Diencephalon (tissue), 1 donor: ENCODE measurements around the gene DCBLD1. TPM values are rescaled to one million over a fixed set of nuclear protein-coding genes. Genes with fewer than 3 reads are reported as not detected.

ENCODE experiments used
- small RNA-seq: library from RNA; depleted of rRNA; stranded (forward); fragments of <200 nt; gene quantifications from one replicate; pipeline ENCODE3, GENCODE V24; 2014
- total RNA-seq: library from RNA; depleted of rRNA; stranded (reverse); fragments of >200 nt; gene quantifications from one replicate; pipeline ENCODE4 v1.2.3, GENCODE V29; 2014

Gene DCBLD1
- total RNA-seq = 16.4 TPM

GRCh38 chr6:117482240-117483003 lies at the start of gene DCBLD1:
TSS of gene DCBLD1 (plus strand) at chr6:117482674. CDS start at chr6:117482782, 108 bp downstream.

Small RNAs within 50 kb of the gene (small RNA-seq; reads per million reads assigned to genes)
- gene RNU6-253P = not detected

Other genes starting within 250 kb of the DCBLD1 start
- 0.46 TPM for gene VGLL2, start 217.1 kb upstream of the DCBLD1 start, total RNA-seq
- not detected for gene ROS1, start 56.7 kb upstream of the DCBLD1 start, total RNA-seq
- gene GOPC, start 119.8 kb downstream of the DCBLD1 start, total RNA-seq = 64.6 TPM
- gene NUS1, start 192.8 kb downstream of the DCBLD1 start, total RNA-seq = 42.0 TPM